Neural progenitor cell (in vitro differentiated cells): ENCODE measurements around the gene TREML4. TPM values are rescaled to one million over a fixed set of nuclear protein-coding genes. Genes with fewer than 3 reads are reported as not detected.

ENCODE experiments used
- DNase-seq: peaks from one replicate; pipeline ENCODE4 v3.0.0-alpha.2; 2016; ENCODE audit warnings: low spot score
- H2AFZ ChIP-seq: fragments of 200-600 bp; sonication (generic); replicated peaks from 2 replicates; pipeline ENCODE4 v1.6.1; 2016; ENCODE audit warnings: antibody characterized with exemption
- H3F3A ChIP-seq: fragments of 200-600 bp; sonication (generic); 2 replicates; pipeline ENCODE4 v1.6.1; 2016; ENCODE audit warnings: antibody characterized with exemption, low read depth
- H3K27ac ChIP-seq: fragments of 200-600 bp; sonication (generic); 2 replicates; pipeline ENCODE4 v1.5.1; 2016; ENCODE audit warnings: mild to moderate bottlenecking
- H3K27me3 ChIP-seq: fragments of 200-600 bp; sonication (generic); 2 replicates; pipeline ENCODE4 v1.6.1; 2016; ENCODE audit warnings: mild to moderate bottlenecking, moderate library complexity
- H3K36me3 ChIP-seq: fragments of 200-600 bp; sonication (generic); 2 replicates; pipeline ENCODE4 v1.5.1; 2016
- H3K4me1 ChIP-seq: fragments of 200-600 bp; sonication (generic); 2 replicates; pipeline ENCODE4 v1.6.1; 2016; ENCODE audit warnings: mixed run types
- H3K4me2 ChIP-seq: fragments of 200-600 bp; sonication (generic); 2 replicates; pipeline ENCODE4 v1.6.1; 2016
- H3K4me3 ChIP-seq: fragments of 200-600 bp; sonication (generic); 2 replicates; pipeline ENCODE4 v1.5.1; 2016
- H3K79me2 ChIP-seq: fragments of 200-600 bp; sonication (generic); 2 replicates; pipeline ENCODE4 v1.6.1; 2016; ENCODE audit warnings: low read depth
- H3K9ac ChIP-seq: fragments of 200-600 bp; sonication (generic); 2 replicates; pipeline ENCODE4 v1.6.1; 2016
- H3K9me3 ChIP-seq: fragments of 200-600 bp; sonication (generic); 2 replicates; pipeline ENCODE4 v1.5.1; 2016; ENCODE audit warnings: low read depth
- H4K20me1 ChIP-seq: fragments of 200-600 bp; sonication (generic); 2 replicates; pipeline ENCODE4 v1.6.1; 2016; ENCODE audit warnings: low read depth
- H3K27ac Mint-ChIP-seq: 3 replicates; pipeline ENCODE4 v1.8.0; 2021; ENCODE audit warnings: mixed read lengths
- H3K27me3 Mint-ChIP-seq: 2 replicates; pipeline ENCODE4 v1.8.0; 2022; ENCODE audit warnings: low read depth, mild to moderate bottlenecking, inconsistent platforms, moderate library complexity, mixed read lengths; ENCODE audit not compliant: insufficient read depth
- H3K36me3 Mint-ChIP-seq: 3 replicates; pipeline ENCODE4 v1.8.0; 2021; ENCODE audit warnings: mixed read lengths
- H3K4me1 Mint-ChIP-seq: 3 replicates; pipeline ENCODE4 v1.8.0; 2021; ENCODE audit warnings: mixed read lengths
- H3K4me3 Mint-ChIP-seq: 3 replicates; pipeline ENCODE4 v1.8.0; 2021; ENCODE audit warnings: mild to moderate bottlenecking, moderate library complexity, mixed read lengths
- H3K9me3 Mint-ChIP-seq: 3 replicates; pipeline ENCODE4 v1.8.0; 2020; ENCODE audit warnings: mixed read lengths
- CTCF ChIP-seq: fragments of 200-600 bp; sonication (generic); IDR thresholded peaks from 2 replicates; pipeline ENCODE4 v1.5.1; 2017; ENCODE audit warnings: antibody characterized with exemption, mild to moderate bottlenecking
- EZH2 ChIP-seq: fragments of 200-600 bp; sonication (generic); IDR thresholded peaks from 2 replicates; pipeline ENCODE4 v1.6.1; 2017; ENCODE audit warnings: antibody characterized with exemption, mild to moderate bottlenecking, moderate library complexity
- EZH2phosphoT487 ChIP-seq: fragments of 200-600 bp; sonication (generic); IDR thresholded peaks from 2 replicates; pipeline ENCODE4 v1.6.1; 2017; ENCODE audit warnings: antibody characterized with exemption
- total RNA-seq: library from RNA; depleted of rRNA; stranded (reverse); fragments of >200 nt; gene quantifications from 2 replicates; pipeline ENCODE4 v1.2.3, GENCODE V29; 2015; ENCODE audit warnings: low replicate concordance

TREML4 gene
- total RNA-seq, 1 donor from 2014 or later = not detected

DNA sequence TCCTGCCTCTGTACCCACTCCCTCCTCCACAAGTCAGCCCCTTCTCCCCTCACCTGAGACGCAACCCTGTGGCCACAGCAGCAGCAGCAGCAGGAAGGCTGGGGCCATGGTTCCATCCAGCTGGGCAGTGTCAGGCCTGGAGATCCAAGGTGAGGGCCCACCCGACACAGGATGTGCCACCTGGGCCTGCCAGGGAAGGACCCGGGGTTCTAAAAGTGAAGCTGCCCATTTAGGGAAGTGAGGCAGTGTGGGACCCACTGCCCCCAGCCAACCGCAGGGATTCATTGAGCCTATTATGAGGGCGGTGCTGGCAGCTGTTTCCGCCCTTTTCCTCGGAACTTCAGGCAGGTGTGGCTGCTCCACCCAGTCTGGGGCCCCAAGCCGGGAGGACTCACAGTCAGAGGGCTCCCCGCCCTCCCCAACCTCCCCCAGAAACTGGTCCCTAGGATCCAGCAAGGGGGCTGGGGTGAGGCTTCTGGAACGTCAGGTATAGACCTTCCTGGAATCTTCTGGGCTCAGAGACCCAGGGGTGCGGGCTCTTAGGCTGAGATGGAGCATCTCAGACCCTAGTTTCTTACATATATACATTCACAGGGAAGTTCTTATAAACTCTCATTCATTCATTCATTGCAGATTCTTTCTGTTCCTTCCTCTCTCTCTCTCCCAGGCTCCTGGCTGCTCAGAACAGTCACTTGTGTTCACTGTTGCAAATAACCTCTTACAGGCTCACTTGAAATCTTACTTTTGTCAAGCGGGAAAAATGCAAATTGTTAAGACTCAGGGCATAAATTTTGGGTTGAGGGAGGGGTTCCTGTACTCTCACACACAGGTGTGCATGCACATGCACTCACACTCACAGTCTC is 27.0 kb upstream of the TREML4 start, which contains the start of gene TREML2:
TREML2 (minus strand) TSS at position 249 of the 863 bp plus-strand sequence; CDS start at position 108, 141 bp downstream.
- no peak within 1 kb of the TSS for H3K4me2 ChIP-seq
- H3F3A ChIP-seq = no peaks in the 10 kb centered on the region
- no peak for TF ChIP-seq CTCF
- TF ChIP-seq EZH2 = no peak
- no peak for TF ChIP-seq EZH2phosphoT487
- H3K9me3 ChIP-seq = no peaks in the 10 kb centered on the region
- H3K27ac ChIP-seq = no peak within 1 kb of the TSS
- DNase-seq = no peak
- H3K79me2 ChIP-seq = no peaks in the 10 kb centered on the region
- H3K9me3 Mint-ChIP-seq = no peaks in the 10 kb centered on the region
- H3K36me3 Mint-ChIP-seq = no peaks in the 10 kb centered on the region
- H4K20me1 ChIP-seq = no peaks in the 10 kb centered on the region
- H3K27ac Mint-ChIP-seq = peak within 1 kb of the TSS; percentile 15
- H3K4me1 ChIP-seq = no peaks in the 10 kb centered on the region
- H2AFZ ChIP-seq = peak within 1 kb of the TSS; percentile 57
- H3K27me3 ChIP-seq = no peaks in the 10 kb centered on the region
- H3K4me3 ChIP-seq = no peak within 1 kb of the TSS
- H3K4me3 Mint-ChIP-seq = no peak within 1 kb of the TSS
- H3K4me1 Mint-ChIP-seq = peaks cover 9% of the 10 kb centered on the region
- no peaks in the 10 kb centered on the region for H3K36me3 ChIP-seq
- no peaks in the 10 kb centered on the region for H3K27me3 Mint-ChIP-seq
- H3K9ac ChIP-seq = no peak within 1 kb of the TSS

DNA sequence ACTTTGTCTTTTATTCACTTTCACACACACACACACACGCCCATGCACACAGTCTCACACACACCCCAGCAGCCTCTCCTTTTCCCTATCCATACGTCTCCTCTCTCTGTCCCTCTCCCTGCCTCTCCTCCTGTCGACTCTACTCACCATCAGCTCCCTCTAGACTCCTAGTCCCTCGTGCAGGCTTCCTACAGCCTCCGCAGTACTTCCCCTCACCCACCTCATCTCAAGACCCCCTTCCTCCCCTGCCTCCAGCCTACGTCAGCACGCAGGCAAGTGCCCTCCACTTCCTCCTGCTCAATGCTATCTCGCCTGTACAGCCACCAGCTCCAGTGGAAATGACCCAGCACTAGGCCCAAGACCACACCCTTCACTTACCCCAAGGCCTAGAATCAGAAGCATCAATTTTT is 26.4 kb upstream of the TREML4 start:
- Histone ChIP-seq H3K9me3 (no peaks in the 10 kb centered on the region), H2AFZ (no peak overlapping the region), H3K36me3 (no peaks in the 10 kb centered on the region), H3K27me3 (no peaks in the 10 kb centered on the region), H3K4me2 (no peak overlapping the region), H3K4me3 (no peak overlapping the region), H3K4me1 (no peaks in the 10 kb centered on the region), H4K20me1 (no peaks in the 10 kb centered on the region), H3K79me2 (no peaks in the 10 kb centered on the region), H3K27ac (no peak overlapping the region), H3K9ac (no peak overlapping the region), H3F3A (no peaks in the 10 kb centered on the region)
- H3K27me3 Mint-ChIP-seq = no peaks in the 10 kb centered on the region
- DNase-seq = no peak
- no peak overlapping the region for H3K4me3 Mint-ChIP-seq
- TF ChIP-seq CTCF (no peak), EZH2phosphoT487 (no peak), EZH2 (no peak)
- no peaks in the 10 kb centered on the region for H3K9me3 Mint-ChIP-seq
- peaks cover 9% of the 10 kb centered on the region for H3K4me1 Mint-ChIP-seq
- H3K36me3 Mint-ChIP-seq = no peaks in the 10 kb centered on the region
- H3K27ac Mint-ChIP-seq = no peak overlapping the region

GRCh38 chr6:41204156-41204555 is 24.0 kb upstream of the TREML4 start:
- no peaks in the 10 kb centered on the region for H3K36me3 ChIP-seq
- no peak overlapping the region for H3K9ac ChIP-seq
- Mint-ChIP-seq H3K27ac (no peak overlapping the region), H3K36me3 (peaks cover 2% of the 10 kb centered on the region), H3K9me3 (peaks cover 2% of the 10 kb centered on the region), H3K27me3 (no peaks in the 10 kb centered on the region), H3K4me1 (peaks cover 9% of the 10 kb centered on the region), H3K4me3 (no peak overlapping the region)
- no peaks in the 10 kb centered on the region for H3K9me3 ChIP-seq
- H2AFZ ChIP-seq = no peak overlapping the region
- H3K4me3 ChIP-seq = no peak overlapping the region
- no peak overlapping the region for H3K27ac ChIP-seq
- no peaks in the 10 kb centered on the region for H4K20me1 ChIP-seq
- no peaks in the 10 kb centered on the region for H3K27me3 ChIP-seq
- DNase-seq = no peak
- H3F3A ChIP-seq = no peaks in the 10 kb centered on the region
- TF ChIP-seq EZH2 (no peak), CTCF (no peak), EZH2phosphoT487 (no peak)
- no peaks in the 10 kb centered on the region for H3K79me2 ChIP-seq
- H3K4me2 ChIP-seq = no peak overlapping the region
- H3K4me1 ChIP-seq = no peaks in the 10 kb centered on the region
